NCI-H1694 treated with DMSO at 0.1 percent for 48 hours (cell line): ENCODE measurements around the gene DENND1C.
A peak's percentile ranks its signal among the peaks of the same experiment; 100 is the strongest.

Experiments used
- DNase-seq: peaks from one replicate; lab custom pipeline; 2025; lab: John Stamatoyannopoulos, UW

Gene DENND1C

GRCh38 chr19:6480848-6481415 is 655 bp downstream of the DENND1C start:
- DNase-seq, result no peak

DNA sequence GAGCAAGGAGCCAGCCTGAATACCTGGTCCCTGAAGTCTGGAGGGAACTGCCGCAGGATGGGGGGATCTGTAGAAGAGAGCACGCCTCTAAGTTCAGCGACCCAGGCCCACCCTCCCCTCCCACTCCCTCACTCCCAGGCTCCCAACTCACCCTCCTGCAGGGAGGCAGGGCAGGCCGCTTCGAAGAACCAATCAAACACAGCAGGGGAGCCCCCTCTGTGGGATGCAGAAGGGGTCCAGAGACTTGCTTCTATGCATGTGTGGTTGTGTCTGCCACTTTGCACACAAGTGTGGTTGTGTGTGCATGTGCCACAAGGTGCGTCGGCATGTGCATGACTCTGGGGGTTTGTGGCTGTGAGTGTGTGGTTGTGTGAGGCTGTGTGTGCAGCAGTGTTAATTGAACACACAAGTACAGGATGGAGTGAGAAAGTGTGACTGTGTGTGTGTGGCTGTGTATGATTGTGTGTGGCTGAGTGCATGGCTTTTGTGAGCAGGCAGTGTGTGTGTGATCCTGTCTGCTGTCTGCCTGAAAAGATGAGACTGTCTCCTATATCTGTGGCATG is 1.7 kb downstream of the DENND1C start:
- DNase-seq, result no peak

DNA sequence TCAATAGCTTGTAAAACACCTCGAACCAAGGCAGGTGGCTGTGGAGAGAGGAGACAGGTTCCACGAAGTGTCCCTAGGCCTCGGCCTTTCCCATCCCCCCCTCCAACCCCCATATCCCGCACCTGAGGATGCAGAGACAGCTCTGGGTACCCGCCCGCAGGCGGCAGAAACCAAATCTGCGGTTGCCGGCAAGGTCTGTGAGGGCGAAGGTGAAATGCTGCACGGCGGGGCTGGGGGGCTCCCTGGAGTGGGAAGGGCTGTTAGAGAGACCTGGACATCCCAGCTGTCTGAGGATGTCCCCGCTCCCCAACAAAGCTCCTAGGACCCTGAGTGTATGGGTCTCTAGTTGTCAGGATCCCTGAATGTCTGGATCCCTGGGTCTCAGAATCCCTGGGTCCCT is 2.8 kb downstream of the DENND1C start:
- DNase-seq, result no peak

- DNase-seq, result no peak
Observed at GRCh38 chr19:6476896-6477431, 4.6 kb downstream of the DENND1C start.

GRCh38 chr19:6476155-6476895 is 5.3 kb downstream of the DENND1C start:
- no peak for DNase-seq

- no peak for DNase-seq
Observed at GRCh38 chr19:6475321-6476108, 6.1 kb downstream of the DENND1C start.

- DNase-seq, result no peak
Observed at GRCh38 chr19:6473647-6474046, 7.9 kb downstream of the DENND1C start.

DNA sequence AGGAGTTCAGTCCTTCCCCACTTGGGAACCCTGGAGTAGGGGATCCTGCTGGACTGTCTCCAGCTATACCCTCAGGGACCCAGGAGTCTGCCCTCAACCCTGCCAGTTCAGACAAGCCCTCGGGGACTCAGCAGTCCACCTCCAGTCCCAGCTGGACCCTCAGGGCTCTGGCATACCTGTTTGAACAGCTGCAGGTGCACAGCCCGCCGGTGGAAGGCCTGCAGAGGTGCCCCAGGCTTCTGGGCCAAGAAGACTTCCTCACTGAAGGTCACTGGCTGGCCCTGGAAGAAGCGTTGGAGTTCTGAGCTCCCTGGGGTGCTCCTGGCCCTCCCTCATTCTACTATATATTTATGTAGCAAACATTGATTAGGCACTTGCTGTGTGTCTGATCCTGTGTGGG is 8.9 kb downstream of the DENND1C start:
- no peak for DNase-seq

DNA sequence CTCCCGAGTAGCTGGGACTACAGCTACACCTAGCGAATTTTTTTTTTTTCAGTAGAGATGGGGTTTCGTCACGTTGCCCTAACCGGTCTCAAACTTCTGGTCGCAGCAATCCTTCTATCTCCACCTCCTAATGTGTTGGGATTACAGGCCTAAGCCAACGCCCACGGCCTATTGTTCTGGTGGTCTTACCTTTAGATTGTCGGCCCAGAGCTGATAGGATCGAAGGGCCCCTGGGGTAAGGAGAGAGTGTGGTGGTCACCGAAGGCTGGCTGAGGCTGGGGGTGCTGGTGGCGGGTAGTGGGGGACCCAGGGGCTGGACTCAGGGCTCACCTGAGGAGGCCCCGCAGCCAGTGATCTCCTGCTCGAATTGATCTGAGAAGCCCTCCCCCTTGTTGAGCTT is 10.5 kb downstream of the DENND1C start:
- DNase-seq, result no peak

- DNase-seq, result no peak
Observed at GRCh38 chr19:6470173-6470572, 11.4 kb downstream of the DENND1C start.

DNA sequence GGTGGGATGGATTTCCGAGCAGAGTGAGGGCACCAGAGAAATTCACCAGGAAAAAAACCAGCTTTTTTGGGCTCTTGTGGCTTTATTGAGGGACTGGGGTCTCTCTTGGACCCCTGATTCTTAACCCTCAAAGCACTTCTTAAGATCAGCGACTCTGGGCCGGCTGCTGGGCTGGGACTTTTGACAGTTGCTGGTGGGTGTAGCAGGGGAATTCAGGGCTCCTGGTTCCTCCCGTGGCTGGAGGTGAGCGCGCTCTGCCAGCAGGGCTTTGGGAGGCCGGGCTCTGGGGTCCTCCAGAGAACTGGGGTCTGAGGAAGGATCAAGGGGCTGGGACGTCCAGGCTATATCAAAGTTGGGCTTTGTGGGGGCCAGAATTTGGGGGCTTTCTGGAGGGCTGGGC is 14.2 kb downstream of the DENND1C start:
- DNase-seq, result no peak

DNA sequence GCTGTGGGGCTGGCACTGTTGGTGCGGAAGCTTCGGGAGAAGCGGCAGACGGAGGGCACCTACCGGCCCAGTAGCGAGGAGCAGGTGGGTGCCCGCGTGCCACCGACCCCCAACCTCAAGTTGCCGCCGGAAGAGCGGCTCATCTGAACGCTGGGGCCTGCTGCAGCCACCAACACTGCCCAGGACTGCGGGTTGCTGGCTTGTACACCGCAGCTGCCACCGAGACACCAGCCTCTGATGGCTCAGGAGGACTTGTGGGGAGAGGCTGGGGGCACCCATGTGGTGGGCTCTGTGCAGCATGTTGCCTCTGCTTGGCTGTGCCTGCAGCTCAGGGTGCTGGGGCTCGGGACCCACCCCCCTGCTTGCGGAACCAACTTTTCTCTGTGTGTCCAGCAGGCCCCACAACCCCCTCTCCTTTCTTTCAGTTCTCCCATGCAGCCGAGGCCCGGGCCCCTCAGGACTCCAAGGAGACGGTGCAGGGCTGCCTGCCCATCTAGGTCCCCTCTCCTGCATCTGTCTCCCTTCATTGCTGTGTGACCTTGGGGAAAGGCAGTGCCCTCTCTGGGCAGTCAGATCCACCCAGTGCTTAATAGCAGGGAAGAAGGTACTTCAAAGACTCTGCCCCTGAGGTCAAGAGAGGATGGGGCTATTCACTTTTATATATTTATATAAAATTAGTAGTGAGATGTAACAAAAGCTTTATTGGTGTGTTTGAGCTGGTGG is 14.9 kb downstream of the DENND1C start:
- DNase-seq, result no peak

GRCh38 chr19:6465663-6466062 is 15.9 kb downstream of the DENND1C start:
- no peak for DNase-seq

DNA sequence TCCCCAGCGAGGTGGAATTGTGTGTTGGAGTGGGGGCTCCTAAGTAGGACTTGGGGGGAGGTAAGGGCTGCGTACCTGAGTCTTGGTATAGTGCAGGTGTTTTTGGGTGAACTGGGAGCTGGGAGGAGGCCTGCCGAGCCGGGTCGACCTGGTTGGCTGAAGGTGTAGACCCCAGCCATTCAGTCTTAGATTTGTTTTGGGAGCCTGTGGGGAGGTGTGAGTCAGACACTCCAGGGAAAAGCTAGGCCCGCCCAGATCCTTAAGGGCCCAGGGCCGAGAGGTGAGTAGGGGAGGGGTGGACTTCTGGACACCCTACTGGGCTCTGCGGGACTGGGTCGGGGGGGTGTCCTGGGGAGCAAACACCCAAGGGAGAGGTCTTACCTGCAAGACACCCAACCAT is 16.6 kb downstream of the DENND1C start:
- DNase-seq, result no peak

GRCh38 chr19:6464070-6464873 is 17.3 kb downstream of the DENND1C start, which contains the start of gene CRB3:
Gene CRB3, plus strand, starts transcription at chr19:6464271. Its CDS starts 431 bp downstream, at chr19:6464702.
- no peak for DNase-seq

- DNase-seq, result peak; percentile 87
Observed at GRCh38 chr19:6460099-6460884, 21.3 kb downstream of the DENND1C start.

- DNase-seq, result no peak
Observed at GRCh38 chr19:6459262-6460098, 22.1 kb downstream of the DENND1C start, which contains the start of gene SLC25A23. Gene SLC25A23, minus strand, starts transcription at chr19:6459792. Its CDS starts 164 bp downstream, at chr19:6459628.

- no peak for DNase-seq
Observed at GRCh38 chr19:6458695-6459261, 22.8 kb downstream of the DENND1C start.
